Measurements from ENCODE around the gene DGKE.

The DGKE gene

DNA sequence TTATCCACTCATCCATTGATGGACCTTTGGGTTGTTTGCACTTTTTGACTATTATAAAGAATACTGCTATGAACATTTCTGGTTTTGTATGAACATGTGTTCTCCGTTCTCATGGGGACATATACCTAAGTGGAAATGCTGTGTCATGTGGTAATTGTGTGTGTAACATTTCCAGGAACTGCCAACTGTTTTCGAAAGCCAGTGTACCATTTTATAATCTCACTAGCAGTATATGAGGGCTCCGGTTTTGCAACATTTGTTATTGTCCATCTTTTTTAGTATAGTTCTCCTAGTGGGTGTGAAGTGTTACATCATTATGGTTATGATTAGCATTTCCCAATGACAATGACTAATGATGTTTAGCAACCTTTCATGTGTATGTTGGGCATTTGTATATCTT lies 85.0 kb downstream of the DGKE start:
- peaks cover 7% of the 10 kb centered on the region; the same call in 1 of the 2 replicates for H3K79me2 ChIP-seq (ENCODE audit: insufficient read depth, low read depth)
- H3K36me3 ChIP-seq (ENCODE audit: insufficient read depth): no peaks in the 10 kb centered on the region
- H3K27ac ChIP-seq: no peak overlapping the region
- H3K9ac ChIP-seq: no peak overlapping the region
- peaks cover 10% of the 10 kb centered on the region for H3K4me1 ChIP-seq (ENCODE audit: low read depth, poor library complexity, severe bottlenecking)
- no peak overlapping the region for H3K4me2 ChIP-seq
- no peaks in the 10 kb centered on the region for H4K20me1 ChIP-seq (ENCODE audit: insufficient read depth)
- H2AFZ ChIP-seq (ENCODE audit: low read depth): no peak overlapping the region
- no peak overlapping the region for H3K4me3 ChIP-seq (IDR thresholded peaks at IDR 0.05; ENCODE audit: insufficient read depth, low read depth, low read length)
- TF ChIP-seq, protein P1, sequence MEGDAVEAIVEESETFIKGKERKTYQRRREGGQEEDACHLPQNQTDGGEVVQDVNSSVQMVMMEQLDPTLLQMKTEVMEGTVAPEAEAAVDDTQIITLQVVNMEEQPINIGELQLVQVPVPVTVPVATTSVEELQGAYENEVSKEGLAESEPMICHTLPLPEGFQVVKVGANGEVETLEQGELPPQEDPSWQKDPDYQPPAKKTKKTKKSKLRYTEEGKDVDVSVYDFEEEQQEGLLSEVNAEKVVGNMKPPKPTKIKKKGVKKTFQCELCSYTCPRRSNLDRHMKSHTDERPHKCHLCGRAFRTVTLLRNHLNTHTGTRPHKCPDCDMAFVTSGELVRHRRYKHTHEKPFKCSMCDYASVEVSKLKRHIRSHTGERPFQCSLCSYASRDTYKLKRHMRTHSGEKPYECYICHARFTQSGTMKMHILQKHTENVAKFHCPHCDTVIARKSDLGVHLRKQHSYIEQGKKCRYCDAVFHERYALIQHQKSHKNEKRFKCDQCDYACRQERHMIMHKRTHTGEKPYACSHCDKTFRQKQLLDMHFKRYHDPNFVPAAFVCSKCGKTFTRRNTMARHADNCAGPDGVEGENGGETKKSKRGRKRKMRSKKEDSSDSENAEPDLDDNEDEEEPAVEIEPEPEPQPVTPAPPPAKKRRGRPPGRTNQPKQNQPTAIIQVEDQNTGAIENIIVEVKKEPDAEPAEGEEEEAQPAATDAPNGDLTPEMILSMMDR (conservative IDR thresholded peaks at IDR 0.05; ENCODE audit: low read depth, low read length): no peak
- no peaks in the 10 kb centered on the region for H3K27me3 ChIP-seq (ENCODE audit: insufficient read depth, low read depth)
